Measurements from ENCODE around the gene IGFBP6. TPM values are rescaled to one million over a fixed set of nuclear protein-coding genes. Genes with fewer than 3 reads are reported as not detected.
A peak's percentile ranks its signal among the peaks of the same experiment; 100 is the strongest.

IGFBP6 gene
- total and polyA plus RNA-seq, 4 donors = 1.6 to 17.6 (median 12.0) TPM

GRCh38 chr12:53049571-53050318 lies 47.7 kb upstream of the IGFBP6 start, which contains the start of gene TNS2:
TSS of gene TNS2 (plus strand) at chr12:53050065. CDS start at chr12:53050186, 121 bp downstream.
- Histone ChIP-seq H3K27ac (ENCODE audit: low read depth in 1 of 2, low read length in 2 of 2) (peak within 1 kb of the TSS; percentile 94 to 98), H3K4me3 (ENCODE audit: low read depth in 1 of 3, low read length in 3 of 3) (peak within 1 kb of the TSS; percentile 80 to 94 (median 87)), H3K27me3 (ENCODE audit: control insufficient read depth in 4 of 4, insufficient read depth in 4 of 4, low read length in 3 of 4) (no peaks in the 10 kb centered on the region), H3K9me3 (ENCODE audit: control insufficient read depth in 4 of 4, low read length in 3 of 4) (no peaks in the 10 kb centered on the region), H3K36me3 (ENCODE audit: control insufficient read depth in 4 of 4, insufficient read depth in 3 of 4, low read depth in 1 of 4, low read length in 3 of 4) (no peaks in the 10 kb centered on the region), H3K4me1 (ENCODE audit: control insufficient read depth in 4 of 4, insufficient read depth in 4 of 4, low read length in 3 of 4) (peaks cover 16 to 73% (median 54%) of the 10 kb centered on the region in 4 donors), H3K9ac (ENCODE audit: low read depth in 1 of 2, low read length in 2 of 2) (peak within 1 kb of the TSS; percentile 84 to 93)
- no peak for TF ChIP-seq CTCF (IDR thresholded peaks at IDR 0.05; ENCODE audit: low read depth, low read length, missing input control)
- TF ChIP-seq REST (IDR thresholded peaks at IDR 0.05) = peak; percentile 76
- peak; percentile 31 for TF ChIP-seq HNF4G (IDR thresholded peaks at IDR 0.05)
- TF ChIP-seq FOXA2 (IDR thresholded peaks at IDR 0.05) = no peak
- peak; percentile 87 for TF ChIP-seq SP1 (IDR thresholded peaks at IDR 0.05)
- peak; percentile 99 for TF ChIP-seq NR2F2 (IDR thresholded peaks at IDR 0.05)
- TF ChIP-seq YY1 (IDR thresholded peaks at IDR 0.05) = peak; percentile 71
- TF ChIP-seq EGR1 (IDR thresholded peaks at IDR 0.05; ENCODE audit: low read depth in 2 of 2) = peak; percentile 80 to 82
- peak; percentile 79 for TF ChIP-seq TAF1 (conservative IDR thresholded peaks at IDR 0.05)
- peak; percentile 23 for TF ChIP-seq ATF3 (IDR thresholded peaks at IDR 0.05)
- TF ChIP-seq HNF4A (conservative IDR thresholded peaks at IDR 0.05) = peak; percentile 62 to 83
- TF ChIP-seq GABPA (IDR thresholded peaks at IDR 0.05 in 1 of 2, conservative IDR thresholded peaks at IDR 0.05 in 1 of 2) = no peak
- peak; percentile 81 to 96 for TF ChIP-seq RXRA (IDR thresholded peaks at IDR 0.05)
- TF ChIP-seq MAX (IDR thresholded peaks at IDR 0.05) = peak; percentile 91
- TF ChIP-seq FOXA1 (IDR thresholded peaks at IDR 0.05) = no peak
- peak; percentile 14 to 18 for TF ChIP-seq JUND (IDR thresholded peaks at IDR 0.05)
- TF ChIP-seq RAD21 (IDR thresholded peaks at IDR 0.05) = no peak
- peak; percentile 38 for TF ChIP-seq ZBTB33 (IDR thresholded peaks at IDR 0.05)
- WGBS = 12% methylated on average over 20 of the region's 20 CpGs
- peak; percentile 59 for DNase-seq (ENCODE audit: low spot score)

All from liver (tissue), 9 donors.